Measurements from ENCODE around the gene HOXB8.

DNA sequence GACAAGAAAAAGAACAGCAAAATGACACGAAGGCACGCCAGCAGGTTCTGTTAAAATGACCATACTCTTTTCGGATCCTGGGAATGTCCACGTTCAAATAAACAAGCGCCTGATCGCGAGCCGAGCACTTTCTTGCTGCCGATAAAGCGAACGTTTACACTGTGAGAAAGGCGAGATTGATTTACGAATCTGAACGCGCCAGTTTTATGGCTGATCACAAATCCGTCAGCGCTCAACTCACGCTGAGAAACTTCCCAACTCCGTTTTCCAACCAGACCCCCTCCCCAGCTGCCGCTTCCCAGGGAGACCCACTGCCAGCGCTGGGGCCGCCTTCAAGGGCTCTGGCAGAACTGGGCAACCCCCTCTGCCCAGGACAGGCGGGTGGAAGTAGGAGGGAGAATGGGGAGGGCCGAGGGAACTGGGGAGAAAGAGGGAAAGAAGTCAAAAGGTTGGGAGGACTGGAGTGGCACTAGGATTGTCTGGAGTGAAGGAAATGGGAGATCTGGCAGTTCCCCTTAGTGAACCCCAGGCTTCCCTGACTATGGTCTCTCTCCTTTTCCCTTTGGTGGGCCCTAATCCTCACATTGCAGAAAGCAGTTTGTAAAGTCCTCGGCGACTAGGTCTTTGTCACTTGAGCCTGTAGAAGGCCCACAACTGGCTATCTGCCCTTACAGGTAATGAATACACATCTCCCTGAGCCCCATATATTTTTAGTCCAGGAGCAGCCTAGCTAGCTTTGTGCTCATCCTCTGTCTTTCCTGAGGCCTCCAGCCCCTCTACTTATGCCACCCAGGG, 43.9 kb downstream of the HOXB8 start:
- TF ChIP-seq, protein P1, sequence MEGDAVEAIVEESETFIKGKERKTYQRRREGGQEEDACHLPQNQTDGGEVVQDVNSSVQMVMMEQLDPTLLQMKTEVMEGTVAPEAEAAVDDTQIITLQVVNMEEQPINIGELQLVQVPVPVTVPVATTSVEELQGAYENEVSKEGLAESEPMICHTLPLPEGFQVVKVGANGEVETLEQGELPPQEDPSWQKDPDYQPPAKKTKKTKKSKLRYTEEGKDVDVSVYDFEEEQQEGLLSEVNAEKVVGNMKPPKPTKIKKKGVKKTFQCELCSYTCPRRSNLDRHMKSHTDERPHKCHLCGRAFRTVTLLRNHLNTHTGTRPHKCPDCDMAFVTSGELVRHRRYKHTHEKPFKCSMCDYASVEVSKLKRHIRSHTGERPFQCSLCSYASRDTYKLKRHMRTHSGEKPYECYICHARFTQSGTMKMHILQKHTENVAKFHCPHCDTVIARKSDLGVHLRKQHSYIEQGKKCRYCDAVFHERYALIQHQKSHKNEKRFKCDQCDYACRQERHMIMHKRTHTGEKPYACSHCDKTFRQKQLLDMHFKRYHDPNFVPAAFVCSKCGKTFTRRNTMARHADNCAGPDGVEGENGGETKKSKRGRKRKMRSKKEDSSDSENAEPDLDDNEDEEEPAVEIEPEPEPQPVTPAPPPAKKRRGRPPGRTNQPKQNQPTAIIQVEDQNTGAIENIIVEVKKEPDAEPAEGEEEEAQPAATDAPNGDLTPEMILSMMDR (IDR thresholded peaks at IDR 0.05): no peak
- TF ChIP-seq ZFX (IDR thresholded peaks at IDR 0.05; ENCODE audit: borderline replicate concordance): no peak

All from 22Rv1 (cell line).